Renal cortex interstitium (tissue), 11 donors: ENCODE results near the gene MFGE8. TPM values are rescaled to one million over a fixed set of nuclear protein-coding genes. Genes with fewer than 3 reads are reported as not detected.
A peak's percentile ranks its signal among the peaks of the same experiment; 100 is the strongest.

Experiments
- DNase-seq, 11 donors: peaks; one replicate each; pipeline ENCODE4 v3.0.0-alpha.2; 2013; ENCODE audit warnings: low read depth in 9 of 11, low spot score in 4 of 11; ENCODE audit errors: extremely low read depth in 1 of 11
- polyA plus RNA-seq, 3 donors: library from polyadenylated mRNA; unstranded; fragments of 120-200 nt; gene quantifications; one replicate each; pipeline ENCODE4 v1.2.1, GENCODE V29; 2013; ENCODE audit not compliant: insufficient read length in 3 of 3

MFGE8 gene
- polyA plus RNA-seq, 3 donors: 84.1 to 136 (median 103) TPM

- peak in 3 of 11 donors; percentile 37 to 69 (median 62) for DNase-seq
Observed at GRCh38 chr15:88904624-88905327, 8.4 kb downstream of the MFGE8 start.

GRCh38 chr15:88904257-88904623 lies 8.9 kb downstream of the MFGE8 start:
- no peak for DNase-seq

DNA sequence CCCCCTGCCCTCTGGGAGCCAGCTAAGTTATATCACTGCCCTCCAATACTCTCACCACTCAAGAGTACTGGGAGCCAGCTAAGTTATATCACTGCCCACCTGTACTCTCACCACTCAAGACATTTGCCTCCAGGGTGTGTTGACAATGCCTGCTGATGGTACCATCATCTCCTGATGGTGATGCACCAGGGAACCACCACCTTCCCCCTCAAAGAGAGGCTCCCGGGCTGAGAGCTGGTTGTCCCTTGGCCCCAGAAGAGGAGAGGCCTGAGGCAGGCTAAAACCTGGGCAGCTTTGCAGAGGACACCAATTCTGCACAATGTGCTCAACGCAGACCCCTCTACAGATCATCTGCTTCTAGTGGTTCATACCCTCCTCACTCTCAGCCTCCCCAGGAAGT lies 10.3 kb downstream of the MFGE8 start:
- no peak for DNase-seq

DNA sequence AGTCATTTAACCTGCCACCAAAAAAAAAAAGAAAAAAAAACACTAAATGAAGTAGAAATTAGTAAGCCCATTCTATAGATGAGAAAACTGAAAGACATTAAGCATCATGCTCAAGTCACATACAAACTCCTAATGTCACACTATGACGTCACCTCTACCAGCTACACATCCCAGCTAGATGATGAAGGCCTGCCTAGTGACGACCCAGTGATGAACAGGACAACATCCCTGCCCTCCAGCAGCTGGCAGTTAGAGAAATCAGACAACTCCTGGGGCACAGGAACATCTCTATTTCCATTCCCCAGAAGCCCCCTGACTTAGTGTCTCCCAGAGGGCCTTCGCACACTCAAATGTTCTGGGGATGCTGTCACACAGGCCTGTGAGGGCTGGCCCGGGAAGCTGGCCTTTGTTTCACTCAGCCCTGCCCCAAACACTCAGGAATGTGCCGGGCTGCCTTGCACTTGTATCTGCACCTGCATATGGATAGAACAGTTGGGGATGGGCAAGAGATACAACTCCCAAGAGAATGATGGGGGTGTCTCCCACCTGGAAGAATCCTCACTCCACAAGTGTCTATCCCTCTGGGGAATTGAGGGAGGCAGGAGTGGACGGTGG lies 10.9 kb downstream of the MFGE8 start:
- DNase-seq: no peak

GRCh38 chr15:88901508-88902220 lies 11.5 kb downstream of the MFGE8 start:
- no peak for DNase-seq

DNA sequence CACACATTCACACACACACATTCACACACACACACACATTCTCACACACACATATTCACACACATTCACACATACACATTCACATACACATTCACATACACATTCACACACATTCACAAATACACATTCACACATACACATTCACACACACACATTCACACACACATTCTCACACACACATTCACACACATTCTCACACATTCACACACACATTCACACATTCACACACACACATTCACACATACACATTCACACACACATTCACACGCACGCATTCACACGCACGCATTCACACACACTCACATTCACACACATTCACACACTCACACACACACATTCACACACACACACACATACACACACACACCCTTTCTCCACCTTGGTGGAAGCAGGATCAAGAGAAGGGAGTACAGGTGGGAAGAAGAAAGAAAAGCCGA lies 12.2 kb downstream of the MFGE8 start:
- no peak for DNase-seq

- no peak for DNase-seq
Observed at GRCh38 chr15:88900309-88900981, 12.7 kb downstream of the MFGE8 start.

GRCh38 chr15:88899251-88899650 lies 13.9 kb downstream of the MFGE8 start:
- DNase-seq: no peak

DNA sequence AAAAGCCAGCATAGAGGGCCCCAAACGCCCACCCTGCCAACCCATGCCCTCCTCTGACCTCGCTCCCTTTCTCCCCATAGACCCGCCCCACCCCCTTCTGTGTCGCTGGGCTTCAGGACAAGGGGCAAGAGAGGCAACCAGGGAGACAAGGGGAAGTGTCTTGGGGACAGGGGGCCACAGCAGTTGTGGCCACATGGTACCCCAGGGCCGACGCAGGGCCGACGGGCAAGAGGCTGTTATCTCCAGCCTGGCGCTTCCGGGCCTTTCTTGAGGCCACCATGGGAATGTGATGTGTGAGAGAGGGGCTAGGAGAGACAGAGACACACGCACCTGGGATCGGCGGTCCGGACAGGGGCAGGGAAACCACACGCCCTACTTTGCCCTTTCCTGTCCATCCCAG lies 14.4 kb downstream of the MFGE8 start:
- DNase-seq: no peak

- DNase-seq: peak in 6 of 11 donors; percentile 52 to 82 (median 70)
Observed at GRCh38 chr15:88897456-88898194, 15.6 kb downstream of the MFGE8 start.

DNA sequence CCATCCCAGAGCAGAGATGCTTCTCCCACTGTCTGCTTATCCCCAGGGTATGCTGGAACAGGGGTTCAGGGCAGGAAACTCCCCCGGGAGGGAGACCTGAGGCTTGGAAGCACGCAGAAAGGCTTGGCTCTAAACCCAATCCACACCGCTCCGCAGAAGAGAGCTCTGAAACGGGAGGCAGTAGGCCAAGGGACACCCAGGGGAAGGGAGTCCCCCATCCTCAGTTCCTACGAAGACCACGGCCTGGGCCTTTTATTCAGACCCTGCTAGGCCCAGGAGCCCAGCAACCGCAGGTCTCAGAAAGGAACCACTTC lies 16.1 kb downstream of the MFGE8 start:
- no peak for DNase-seq

- DNase-seq: no peak
Observed at GRCh38 chr15:88896333-88897033, 16.7 kb downstream of the MFGE8 start.

- no peak for DNase-seq
Observed at GRCh38 chr15:88894819-88895767, 18.1 kb downstream of the MFGE8 start, which contains the start of gene HAPLN3. Gene HAPLN3 (minus strand): TSS chr15:88895544. CDS start chr15:88887298, 8,246 bp downstream.

DNA sequence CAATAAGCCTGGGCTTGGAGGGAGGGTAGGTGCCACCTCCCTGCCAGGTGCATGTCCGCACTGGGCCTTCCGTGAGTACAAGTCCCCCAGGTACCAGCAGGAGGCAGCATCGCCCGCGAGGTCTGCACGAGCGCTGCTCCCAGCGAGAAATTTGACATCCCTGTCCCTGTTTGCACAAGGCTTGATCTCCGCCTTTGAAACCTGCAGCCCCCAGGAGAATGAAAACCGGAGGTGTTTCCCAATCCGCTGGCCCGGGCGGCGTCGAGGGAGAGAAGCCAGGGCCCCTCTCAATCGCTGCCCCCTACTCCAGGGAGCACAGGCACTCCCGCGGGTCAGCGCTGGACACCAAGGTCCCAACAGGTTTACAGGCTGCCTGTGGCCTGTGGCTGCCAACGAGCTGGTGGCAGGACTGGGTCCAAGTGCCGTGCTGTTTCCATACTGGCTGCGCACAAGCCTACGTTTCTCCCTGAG lies 18.8 kb downstream of the MFGE8 start:
- peak in 2 of 11 donors; percentile 35 to 51 for DNase-seq

DNA sequence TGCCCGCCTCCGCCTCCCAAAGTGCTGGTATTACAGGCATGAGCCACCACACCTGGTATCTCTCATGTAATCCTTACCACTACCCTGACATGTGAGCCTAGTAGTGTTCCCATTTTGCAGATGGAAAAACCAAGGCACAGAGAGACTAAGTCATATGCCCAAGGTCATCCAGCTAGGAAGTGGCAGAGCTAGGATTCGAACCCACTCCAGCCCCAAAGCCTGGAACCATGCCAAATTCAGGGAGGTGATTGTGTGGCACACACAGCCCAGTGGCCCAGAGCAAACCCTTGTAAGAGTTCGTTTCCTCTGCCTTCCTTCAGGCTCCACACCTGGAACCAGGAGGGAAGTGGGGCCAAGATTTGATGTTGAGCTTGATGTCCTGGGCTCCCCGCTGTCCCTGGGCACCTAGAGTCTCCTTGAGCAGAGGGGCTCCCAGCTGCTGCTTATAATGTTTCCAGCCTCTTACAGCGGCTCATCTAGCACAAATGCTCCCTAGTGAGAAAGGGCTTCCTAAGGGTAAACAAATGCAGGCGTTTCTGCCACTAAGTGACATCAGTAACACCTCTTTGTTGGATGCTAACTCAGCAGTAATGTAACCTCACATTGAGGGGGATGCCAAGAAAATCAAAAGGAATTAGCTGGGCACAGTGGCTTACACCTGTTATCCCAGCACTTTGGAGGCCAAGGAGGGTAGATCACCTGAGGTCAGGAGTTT lies 21.5 kb downstream of the MFGE8 start:
- no peak for DNase-seq

GRCh38 chr15:88890495-88890894 lies 22.7 kb downstream of the MFGE8 start:
- DNase-seq: no peak

GRCh38 chr15:88888719-88889118 lies 24.5 kb downstream of the MFGE8 start:
- DNase-seq: no peak
